ENCODE results near the gene SPIN1. TPM values are rescaled to one million over a fixed set of nuclear protein-coding genes. Genes with fewer than 3 reads are reported as not detected.

Gene SPIN1
- total RNA-seq, 1 donor from 2014 or later: 57.4 TPM

GRCh38 chr9:88488166-88488565 is 99.9 kb downstream of the SPIN1 start:
- H3K4me3 ChIP-seq (ENCODE audit: low read depth, low read length): no peak overlapping the region
- TF ChIP-seq, protein P1, sequence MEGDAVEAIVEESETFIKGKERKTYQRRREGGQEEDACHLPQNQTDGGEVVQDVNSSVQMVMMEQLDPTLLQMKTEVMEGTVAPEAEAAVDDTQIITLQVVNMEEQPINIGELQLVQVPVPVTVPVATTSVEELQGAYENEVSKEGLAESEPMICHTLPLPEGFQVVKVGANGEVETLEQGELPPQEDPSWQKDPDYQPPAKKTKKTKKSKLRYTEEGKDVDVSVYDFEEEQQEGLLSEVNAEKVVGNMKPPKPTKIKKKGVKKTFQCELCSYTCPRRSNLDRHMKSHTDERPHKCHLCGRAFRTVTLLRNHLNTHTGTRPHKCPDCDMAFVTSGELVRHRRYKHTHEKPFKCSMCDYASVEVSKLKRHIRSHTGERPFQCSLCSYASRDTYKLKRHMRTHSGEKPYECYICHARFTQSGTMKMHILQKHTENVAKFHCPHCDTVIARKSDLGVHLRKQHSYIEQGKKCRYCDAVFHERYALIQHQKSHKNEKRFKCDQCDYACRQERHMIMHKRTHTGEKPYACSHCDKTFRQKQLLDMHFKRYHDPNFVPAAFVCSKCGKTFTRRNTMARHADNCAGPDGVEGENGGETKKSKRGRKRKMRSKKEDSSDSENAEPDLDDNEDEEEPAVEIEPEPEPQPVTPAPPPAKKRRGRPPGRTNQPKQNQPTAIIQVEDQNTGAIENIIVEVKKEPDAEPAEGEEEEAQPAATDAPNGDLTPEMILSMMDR (conservative IDR thresholded peaks at IDR 0.05; ENCODE audit: low read depth, low read length): no peak
- no peak for DNase-seq (ENCODE audit: low read depth)

DNA sequence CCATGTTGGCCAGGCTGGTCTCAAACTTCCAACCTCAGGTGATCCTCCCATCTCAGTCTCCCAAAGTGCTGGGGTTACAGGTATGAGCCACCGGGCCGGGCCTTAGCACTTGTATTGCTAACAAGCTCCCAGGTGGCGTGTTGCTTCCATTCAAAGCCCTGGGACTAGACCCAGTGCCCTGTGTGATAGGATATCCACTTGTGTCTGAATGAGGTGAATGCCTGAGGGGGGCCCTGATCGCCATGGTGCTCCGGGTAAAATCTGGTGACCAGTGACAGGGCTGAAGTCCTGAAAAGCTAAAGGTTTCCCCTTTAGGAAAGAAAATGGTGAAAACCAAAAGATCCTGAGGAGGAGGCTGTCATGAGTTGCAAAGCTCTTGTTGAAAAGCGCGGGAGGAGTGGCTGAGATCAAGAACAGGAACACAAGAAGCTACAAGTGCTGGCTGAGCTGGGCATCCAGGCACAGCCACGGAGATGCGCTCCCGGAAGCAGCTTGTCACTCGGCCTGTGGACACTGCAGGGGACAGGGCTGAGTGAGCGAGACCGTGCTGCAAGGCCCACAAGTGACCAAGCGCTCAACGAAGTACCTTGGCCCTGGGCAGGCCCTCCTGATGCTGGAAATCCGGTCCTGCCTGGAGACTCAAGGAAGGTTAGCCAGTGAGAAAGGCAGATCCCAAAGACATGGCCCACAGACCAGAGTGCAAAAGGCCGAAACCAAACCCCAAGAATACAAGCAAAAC is 106.9 kb downstream of the SPIN1 start:
- TF ChIP-seq, protein P1 (conservative IDR thresholded peaks at IDR 0.05; ENCODE audit: low read depth, low read length): no peak
- no peak for DNase-seq (ENCODE audit: low read depth)
- no peak overlapping the region for H3K4me3 ChIP-seq (ENCODE audit: low read depth, low read length)

- DNase-seq (ENCODE audit: low read depth): no peak
- no peak overlapping the region for H3K4me3 ChIP-seq (ENCODE audit: low read depth, low read length)
- TF ChIP-seq, protein P1 (conservative IDR thresholded peaks at IDR 0.05; ENCODE audit: low read depth, low read length): no peak
These were observed 109.0 kb downstream of the SPIN1 start for GRCh38 chr9:88497224-88497623.

GRCh38 chr9:88498880-88499279 is 110.6 kb downstream of the SPIN1 start:
- DNase-seq (ENCODE audit: low read depth): no peak
- TF ChIP-seq, protein P1 (conservative IDR thresholded peaks at IDR 0.05; ENCODE audit: low read depth, low read length): no peak
- H3K4me3 ChIP-seq (ENCODE audit: low read depth, low read length): no peak overlapping the region

- TF ChIP-seq, protein P1 (conservative IDR thresholded peaks at IDR 0.05; ENCODE audit: low read depth, low read length): no peak
- no peak for DNase-seq (ENCODE audit: low read depth)
- H3K4me3 ChIP-seq (ENCODE audit: low read depth, low read length): no peak overlapping the region
These were observed 112.8 kb downstream of the SPIN1 start for GRCh38 chr9:88501086-88501485.

DNA sequence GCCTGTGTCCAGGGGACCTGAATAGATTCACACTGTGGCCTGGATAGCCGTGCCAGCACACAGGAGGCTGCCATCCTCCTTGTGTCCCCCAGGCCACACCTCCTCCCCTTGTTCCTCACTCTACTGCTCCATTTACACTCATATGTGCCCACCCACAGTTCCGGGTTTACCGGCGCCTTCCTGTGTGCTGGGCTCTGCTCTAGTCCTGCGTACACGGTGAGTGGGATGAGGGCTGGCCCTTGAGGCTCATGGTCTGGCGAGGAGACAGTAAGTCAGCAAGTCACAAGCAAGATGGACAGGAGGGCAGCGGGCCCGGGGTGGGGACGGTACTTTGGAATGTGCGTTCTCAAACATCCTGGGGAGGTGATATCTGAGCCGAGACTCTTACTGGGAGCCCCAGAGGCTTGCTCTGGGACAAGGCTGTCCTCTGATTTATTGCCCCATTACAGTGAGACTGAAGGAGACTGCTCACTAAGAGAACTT is 114.3 kb downstream of the SPIN1 start:
- TF ChIP-seq, protein P1 (conservative IDR thresholded peaks at IDR 0.05; ENCODE audit: low read depth, low read length): no peak
- no peak for DNase-seq (ENCODE audit: low read depth)
- H3K4me3 ChIP-seq (ENCODE audit: low read depth, low read length): no peak overlapping the region

Measured in epithelial cell of proximal tubule (primary cell).